Erythroblast (primary cell): Measurements from ENCODE around the gene ATOX1.
"Not testable (repeated sequence)": the region's sequence is repeated elsewhere in the genome, so short reads cannot be mapped to it uniquely, and the experiment has no call there.

ENCODE experiments used
- DNase-seq, 2 experiments: peaks; one replicate each; lab custom pipeline; 2025; lab: John Stamatoyannopoulos, UW
- GATA1 ChIP-seq: IDR thresholded peaks from 2 replicates; pipeline ENCODE4 v1.6.1; 2011; ENCODE audit warnings: low read depth, mild to moderate bottlenecking, control low read depth, low read length, moderate library complexity
- POLR2A ChIP-seq: IDR thresholded peaks from 2 replicates; pipeline ENCODE4 v1.6.1; 2011; ENCODE audit warnings: mild to moderate bottlenecking, low read length

ATOX1 gene

GRCh38 chr5:151758430-151759241 lies at the start of gene ATOX1:
ATOX1 (minus strand) TSS chr5:151758631; CDS start chr5:151758551, 80 bp downstream.
- peak; percentile 92 to 96 for DNase-seq
- peak; percentile 78 for TF ChIP-seq POLR2A
- no peak for TF ChIP-seq GATA1

- DNase-seq: no peak
- TF ChIP-seq GATA1 (no peak), POLR2A (no peak)
These were observed 47.2 kb upstream of the ATOX1 start for GRCh38 chr5:151805414-151806223.

- TF ChIP-seq GATA1: no peak
- TF ChIP-seq POLR2A: no peak
- no peak for DNase-seq
These were observed 42.1 kb upstream of the ATOX1 start for GRCh38 chr5:151800532-151800931.

GRCh38 chr5:151799407-151799806 lies 41.0 kb upstream of the ATOX1 start:
- TF ChIP-seq GATA1 (no peak), POLR2A (no peak)
- DNase-seq: no peak

GRCh38 chr5:151798674-151799073 lies 40.2 kb upstream of the ATOX1 start:
- TF ChIP-seq POLR2A (no peak), GATA1 (no peak)
- no peak for DNase-seq

GRCh38 chr5:151795426-151795825 lies 37.0 kb upstream of the ATOX1 start:
- no peak for TF ChIP-seq POLR2A
- no peak for TF ChIP-seq GATA1
- DNase-seq: no peak

GRCh38 chr5:151793358-151793757 lies 34.9 kb upstream of the ATOX1 start:
- TF ChIP-seq GATA1 (no peak), POLR2A (no peak)
- no peak for DNase-seq

GRCh38 chr5:151787817-151788216 lies 29.4 kb upstream of the ATOX1 start:
- TF ChIP-seq POLR2A (no peak), GATA1 (no peak)
- no peak for DNase-seq

GRCh38 chr5:151786468-151786867 lies 28.0 kb upstream of the ATOX1 start:
- no peak for DNase-seq
- TF ChIP-seq GATA1 (no peak), POLR2A (no peak)

GRCh38 chr5:151784141-151784540 lies 25.7 kb upstream of the ATOX1 start:
- DNase-seq: no peak
- TF ChIP-seq POLR2A: no peak
- TF ChIP-seq GATA1: no peak

- not testable (repeated sequence) for DNase-seq
These were observed 25.2 kb upstream of the ATOX1 start for GRCh38 chr5:151783664-151784063.

- no peak for TF ChIP-seq GATA1
- no peak for TF ChIP-seq POLR2A
- no peak for DNase-seq
These were observed 22.8 kb upstream of the ATOX1 start for GRCh38 chr5:151781201-151781600.

GRCh38 chr5:151780348-151780747 lies 21.9 kb upstream of the ATOX1 start:
- no peak for TF ChIP-seq POLR2A
- TF ChIP-seq GATA1: no peak
- no peak for DNase-seq

- TF ChIP-seq POLR2A: no peak
- no peak for TF ChIP-seq GATA1
- no peak for DNase-seq
These were observed 21.2 kb upstream of the ATOX1 start for GRCh38 chr5:151779531-151780125.
